Measurements from ENCODE around the gene RUNX1. TPM values are rescaled to one million over a fixed set of nuclear protein-coding genes. Genes with fewer than 3 reads are reported as not detected.

RUNX1 gene
- total RNA-seq, 1 donor from 2014 or later, result 100 TPM

GRCh38 chr21:34743285-34743684, 305.8 kb downstream of the RUNX1 start:
- intact Hi-C loops (cut with micrococcal nuclease), result no loop called here
- peaks cover 3% of the 10 kb centered on the region for H3K4me1 Mint-ChIP-seq
- DNase-seq, result no peak
- no peak overlapping the region for H3K4me3 Mint-ChIP-seq
- peaks cover 19% of the 10 kb centered on the region for H3K27me3 Mint-ChIP-seq
- no peaks in the 10 kb centered on the region for H3K36me3 Mint-ChIP-seq (ENCODE audit: low read depth)
- peaks cover 7% of the 10 kb centered on the region for H3K9me3 Mint-ChIP-seq
- no peak overlapping the region for H3K27ac Mint-ChIP-seq

GRCh38 chr21:34740198-34740597, 308.9 kb downstream of the RUNX1 start:
- Mint-ChIP-seq H3K9me3 (peaks cover 7% of the 10 kb centered on the region), H3K4me1 (no peaks in the 10 kb centered on the region), H3K36me3 (ENCODE audit: low read depth) (no peaks in the 10 kb centered on the region), H3K27ac (no peak overlapping the region), H3K27me3 (peaks cover 27% of the 10 kb centered on the region), H3K4me3 (no peak overlapping the region)
- intact Hi-C loops (cut with micrococcal nuclease), result no loop called here
- DNase-seq, result no peak

Measured in activated CD4-positive, alpha-beta T cell treated with anti-CD3 and anti-CD28 coated beads, Interleukin-2, amount 10 ng/mL, durations not matched to agents 24 days and 14 days (primary cell).